ENCODE results near the gene CARMIL1.
"Not testable (repeated sequence)": the region's sequence is repeated elsewhere in the genome, so short reads cannot be mapped to it uniquely, and the experiment has no call there.

Gene CARMIL1

DNA sequence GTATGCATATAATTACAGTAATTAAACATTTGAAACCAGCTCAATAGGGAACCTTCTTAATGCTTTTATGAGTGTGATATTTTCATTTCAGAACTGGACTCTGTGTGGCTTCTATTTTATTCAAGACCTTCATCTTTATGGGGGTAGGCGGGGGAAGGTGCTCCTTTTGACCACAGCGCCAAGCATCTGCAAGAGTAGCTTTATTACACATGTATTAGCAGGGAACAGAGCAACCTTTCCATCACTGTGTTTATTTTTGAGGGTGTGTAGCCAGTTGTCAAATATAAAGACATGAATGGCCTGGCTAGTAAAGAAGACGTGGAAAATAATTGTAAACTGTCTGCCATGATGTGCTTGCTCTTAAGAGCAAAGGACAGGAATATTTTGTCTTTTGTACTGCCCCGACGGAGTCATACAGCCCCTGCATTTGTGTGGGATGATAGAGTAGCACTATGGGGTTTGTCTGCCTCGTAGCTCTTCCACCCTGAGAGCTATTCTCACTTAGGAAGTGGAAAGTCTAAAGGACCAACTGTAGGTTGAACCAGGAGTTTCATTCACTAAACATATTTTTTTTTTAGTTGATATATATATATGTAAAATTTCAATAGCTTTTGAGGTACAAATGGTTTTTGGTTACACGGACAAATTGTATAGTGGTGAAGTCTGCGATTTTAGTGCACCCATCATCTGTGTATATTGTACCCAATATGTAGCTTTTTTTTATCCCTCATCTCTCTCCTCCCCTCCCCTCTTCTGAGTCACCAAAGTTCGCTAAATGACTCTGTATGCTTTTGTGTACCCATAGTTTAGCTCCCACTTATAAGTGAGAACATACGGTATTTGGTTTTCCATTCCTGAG lies 91.2 kb downstream of the CARMIL1 start:
- DNase-seq (ENCODE audit: low read depth), result no peak

DNA sequence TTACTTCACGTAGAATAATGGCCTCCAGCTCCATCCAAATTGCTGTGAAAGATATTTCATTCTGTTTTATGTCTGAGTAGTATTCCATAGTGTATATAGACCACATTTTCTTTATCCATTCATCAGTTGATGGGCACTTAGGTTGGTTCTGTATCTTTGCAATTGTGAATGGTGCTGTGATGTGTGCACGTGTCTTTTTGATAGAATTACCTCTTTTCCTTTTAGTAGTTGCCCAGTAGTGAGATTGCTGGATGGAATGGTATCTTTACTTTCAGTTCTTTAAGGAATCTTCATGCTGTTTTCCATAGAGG lies 91.8 kb downstream of the CARMIL1 start:
- DNase-seq (ENCODE audit: low read depth), result no peak

GRCh38 chr6:25375125-25375524 lies 96.0 kb downstream of the CARMIL1 start:
- no peak for DNase-seq (ENCODE audit: low read depth)

- DNase-seq (ENCODE audit: low read depth), result no peak
Measured at GRCh38 chr6:25377664-25378063, 98.5 kb downstream of the CARMIL1 start.

GRCh38 chr6:25381077-25381476 lies 101.9 kb downstream of the CARMIL1 start:
- no peak for DNase-seq (ENCODE audit: low read depth)

GRCh38 chr6:25382476-25382875 lies 103.3 kb downstream of the CARMIL1 start:
- not testable (repeated sequence) for DNase-seq (ENCODE audit: low read depth)

GRCh38 chr6:25384234-25384633 lies 105.1 kb downstream of the CARMIL1 start:
- no peak for DNase-seq (ENCODE audit: low read depth)

DNA sequence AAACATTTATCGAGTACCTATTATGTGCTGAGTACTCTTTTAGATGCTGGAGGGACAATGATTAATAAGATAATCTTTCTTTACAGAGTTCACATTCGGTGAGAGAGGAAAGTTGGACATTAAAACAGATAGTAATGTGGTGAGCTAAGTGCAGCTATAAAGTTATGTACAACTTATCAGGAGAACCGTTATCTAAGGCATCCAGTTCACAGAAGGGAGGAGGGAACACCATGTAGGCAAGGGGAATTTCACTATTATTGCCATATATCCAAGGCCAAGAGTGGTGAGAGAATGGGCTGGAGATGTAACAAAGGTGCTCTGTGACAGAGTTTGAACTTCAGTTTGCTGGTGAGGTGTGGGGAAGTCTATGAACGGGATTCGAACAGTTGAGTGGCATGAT lies 105.8 kb downstream of the CARMIL1 start:
- DNase-seq (ENCODE audit: low read depth), result no peak

GRCh38 chr6:25387483-25387882 lies 108.3 kb downstream of the CARMIL1 start:
- DNase-seq (ENCODE audit: low read depth), result no peak

GRCh38 chr6:25387911-25388310 lies 108.7 kb downstream of the CARMIL1 start:
- no peak for DNase-seq (ENCODE audit: low read depth)

DNA sequence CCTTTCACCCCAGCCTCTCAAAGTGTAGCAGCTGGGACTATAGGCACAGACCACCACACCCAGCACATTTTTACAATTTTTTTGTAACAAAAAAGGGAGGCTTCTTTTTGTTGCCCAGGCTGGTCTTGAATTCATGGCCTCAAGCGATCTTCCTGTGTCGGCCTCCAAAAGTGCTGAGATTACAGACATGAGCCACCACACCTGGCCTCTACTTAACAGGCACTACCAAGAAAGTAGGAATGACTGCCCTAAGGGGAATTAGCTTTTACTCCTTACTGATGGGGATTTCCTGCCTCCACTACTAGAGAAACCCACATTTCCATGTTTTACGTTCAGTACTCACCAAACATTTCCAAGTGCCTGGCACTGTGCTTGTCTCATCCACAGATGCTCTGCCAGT lies 109.6 kb downstream of the CARMIL1 start:
- DNase-seq (ENCODE audit: low read depth), result no peak

DNA sequence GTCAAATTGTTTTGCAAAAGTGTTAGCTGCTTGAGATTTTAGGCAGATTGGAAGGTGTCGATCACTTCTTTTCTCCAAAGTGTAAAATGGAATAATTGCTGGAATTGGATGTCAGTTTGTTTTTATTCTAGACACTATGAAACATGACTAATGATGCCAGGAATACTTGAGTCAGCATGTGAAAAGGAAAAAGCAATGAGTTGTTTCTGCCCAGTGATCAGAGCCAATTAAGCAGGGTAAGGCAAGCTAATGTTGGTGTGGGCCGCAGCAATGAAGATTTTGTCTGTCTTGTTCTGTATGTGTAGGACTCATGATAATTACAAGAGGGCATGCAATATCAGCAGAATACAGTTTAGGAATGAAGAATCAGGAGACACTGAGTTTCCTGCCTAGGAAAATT lies 110.3 kb downstream of the CARMIL1 start:
- DNase-seq (ENCODE audit: low read depth), result no peak

GRCh38 chr6:25392372-25392771 lies 113.2 kb downstream of the CARMIL1 start:
- DNase-seq (ENCODE audit: low read depth), result no peak

- no peak for DNase-seq (ENCODE audit: low read depth)
Measured at GRCh38 chr6:25395731-25396130, 116.6 kb downstream of the CARMIL1 start.

DNA sequence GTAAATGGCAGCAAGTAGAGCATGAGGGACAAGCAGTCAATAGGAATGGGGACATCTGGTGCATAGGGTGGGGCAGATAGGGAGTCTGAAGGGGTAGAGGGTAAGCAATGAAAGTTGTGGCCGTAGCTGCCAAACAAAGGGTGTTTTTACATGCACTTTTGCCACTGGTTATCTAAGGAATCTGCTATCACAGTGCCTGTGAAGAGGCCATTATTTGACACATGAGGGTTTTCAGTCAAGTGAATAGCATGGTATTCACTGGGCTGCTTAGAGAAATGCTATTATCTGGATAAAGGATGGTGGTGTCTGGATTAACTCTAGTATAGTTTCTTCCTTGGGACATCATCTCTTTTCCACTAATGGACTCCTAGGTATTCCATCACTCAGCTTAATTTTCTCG lies 118.2 kb downstream of the CARMIL1 start:
- no peak for DNase-seq (ENCODE audit: low read depth)

DNA sequence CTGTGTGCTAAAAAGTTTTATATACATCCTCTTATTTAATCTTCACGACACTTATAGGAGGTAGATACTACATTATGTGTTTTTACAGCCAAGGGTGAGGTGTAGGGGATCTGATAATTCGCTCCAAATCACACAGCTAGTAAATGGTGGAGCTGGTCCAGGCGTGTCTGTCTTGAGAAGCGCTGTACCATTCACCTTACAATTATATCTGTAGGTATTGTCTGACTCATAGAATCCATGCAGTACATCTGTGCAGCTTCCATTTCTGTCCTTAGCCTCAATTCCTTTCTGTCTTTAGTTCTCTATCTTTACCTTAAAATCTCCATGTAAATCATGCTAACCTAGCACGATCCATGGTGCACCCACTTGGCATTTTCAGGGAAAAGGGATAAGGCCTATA lies 120.7 kb downstream of the CARMIL1 start:
- DNase-seq (ENCODE audit: low read depth), result no peak

- no peak for DNase-seq (ENCODE audit: low read depth)
Measured at GRCh38 chr6:25401711-25402110, 122.5 kb downstream of the CARMIL1 start.

DNA sequence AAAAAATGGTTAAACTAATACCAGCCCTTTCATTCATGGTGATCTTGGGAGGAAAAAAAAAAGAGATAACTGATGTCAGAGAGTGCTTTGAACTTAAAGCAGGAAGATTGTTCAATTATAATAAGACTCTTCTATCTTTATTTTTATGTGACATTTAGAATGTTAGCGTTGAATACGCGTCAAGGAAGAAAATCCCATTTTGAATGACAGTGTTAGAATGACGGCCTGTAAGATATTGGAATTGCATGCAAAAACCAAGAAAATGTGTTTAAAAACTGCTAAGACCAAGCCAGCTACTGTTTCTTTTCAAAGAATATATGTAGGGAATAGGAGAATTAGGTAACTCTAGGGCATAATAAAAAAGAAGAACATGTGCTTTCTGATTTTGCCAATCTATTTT lies 123.0 kb downstream of the CARMIL1 start:
- DNase-seq (ENCODE audit: low read depth), result no peak

DNA sequence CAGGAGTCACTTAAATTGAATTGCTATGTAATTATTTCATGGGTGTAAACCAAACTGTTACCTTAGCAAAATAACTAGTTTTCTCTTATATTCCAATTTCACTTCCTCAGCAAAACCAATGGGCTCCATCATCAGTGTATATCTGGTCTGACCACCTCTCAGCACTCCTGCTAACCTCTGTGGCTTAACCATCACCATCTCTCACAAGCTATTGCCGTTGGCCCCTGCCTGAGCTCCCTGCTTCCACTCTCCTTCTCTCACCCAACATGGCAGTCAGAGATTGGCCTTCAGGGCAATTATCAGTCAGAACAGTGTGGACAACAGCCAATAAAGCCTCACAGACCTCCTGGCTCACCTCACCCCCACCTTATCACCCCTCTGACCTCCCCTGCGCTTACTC lies 124.0 kb downstream of the CARMIL1 start:
- no peak for DNase-seq (ENCODE audit: low read depth)

GRCh38 chr6:25404091-25404490 lies 124.9 kb downstream of the CARMIL1 start:
- no peak for DNase-seq (ENCODE audit: low read depth)

DNA sequence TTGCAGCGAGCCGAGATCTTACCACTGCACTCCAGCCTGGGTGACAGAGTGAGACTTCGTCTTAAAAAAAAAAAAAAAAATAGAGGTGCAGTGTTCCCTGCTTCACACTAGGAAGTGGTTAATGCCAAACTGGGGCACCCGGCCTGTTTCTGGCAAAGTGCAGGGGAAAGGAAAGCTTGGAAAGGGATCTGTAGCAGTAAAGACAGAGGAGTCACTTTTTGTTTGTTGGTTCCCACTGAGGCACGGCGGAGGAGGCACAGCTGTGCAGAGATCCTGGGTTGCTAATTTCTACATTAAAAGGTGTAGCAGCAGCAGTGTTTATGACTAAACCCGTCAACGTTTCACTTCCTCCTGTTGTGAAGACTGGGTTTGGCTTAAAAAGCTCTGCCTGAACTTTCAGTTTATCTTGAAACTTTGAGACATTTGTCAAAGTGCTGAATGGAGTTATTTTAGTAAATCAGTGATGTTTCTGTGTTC lies 125.6 kb downstream of the CARMIL1 start:
- peak; percentile 22 for DNase-seq (ENCODE audit: low read depth)

DNA sequence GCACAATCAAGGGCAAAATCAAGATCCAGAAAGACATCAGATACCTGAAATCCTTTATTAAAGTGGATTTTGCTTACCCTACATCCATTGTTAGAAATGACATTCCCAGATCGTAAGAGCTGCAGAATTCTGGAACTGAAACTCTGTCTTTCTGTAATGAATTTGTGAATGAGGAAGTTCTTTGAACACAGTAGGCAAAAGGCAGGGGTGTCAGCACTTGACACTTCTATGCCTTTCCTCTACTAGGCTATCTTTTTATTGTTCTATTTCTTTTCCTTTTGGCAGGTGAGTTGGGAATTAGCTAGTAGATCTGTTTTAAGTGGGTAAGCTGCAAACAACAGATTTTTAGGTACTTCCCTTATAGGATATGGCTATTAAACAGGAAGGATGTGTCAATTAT lies 126.3 kb downstream of the CARMIL1 start:
- DNase-seq (ENCODE audit: low read depth), result no peak

DNA sequence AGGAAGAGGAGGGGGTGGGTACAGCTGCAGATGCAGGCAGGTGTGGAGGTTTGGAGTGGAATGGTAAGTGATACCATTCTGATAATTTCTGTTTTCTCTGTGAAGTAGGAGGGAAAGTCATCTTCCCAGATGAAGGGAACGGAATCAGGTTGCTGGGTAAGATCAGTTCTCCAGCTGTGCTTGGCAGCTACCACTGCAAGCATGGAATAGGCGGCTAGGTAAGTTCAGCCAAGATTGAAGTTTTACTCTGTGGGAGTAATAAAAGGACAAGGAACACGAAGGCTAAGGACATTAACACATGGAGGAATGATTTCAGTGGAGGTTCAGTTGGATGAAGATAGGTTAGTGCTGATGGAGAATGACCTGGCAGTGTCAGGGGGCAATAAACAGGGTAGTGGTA lies 128.3 kb downstream of the CARMIL1 start:
- DNase-seq (ENCODE audit: low read depth), result no peak

DNA sequence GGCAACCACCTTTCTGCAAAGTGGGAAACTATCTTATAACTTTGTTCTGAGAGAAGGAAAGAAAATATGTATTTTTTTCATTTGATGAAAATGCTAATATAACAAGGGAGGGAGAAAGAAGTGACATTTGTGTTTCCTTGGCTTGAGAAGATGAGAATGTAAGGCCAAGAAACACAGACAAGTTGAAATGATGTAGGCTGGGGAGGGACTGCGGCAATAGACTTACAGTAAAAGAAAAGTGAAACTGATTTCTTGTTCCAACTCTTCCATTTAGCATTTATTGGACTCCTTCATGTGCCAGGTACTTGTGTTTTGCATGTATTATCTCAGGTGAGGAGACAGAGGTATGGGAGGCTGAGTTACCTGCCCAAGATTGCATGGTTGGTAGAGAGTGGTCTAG lies 130.9 kb downstream of the CARMIL1 start:
- no peak for DNase-seq (ENCODE audit: low read depth)
